ENCODE data around the gene SLC4A3. TPM values are rescaled to one million over a fixed set of nuclear protein-coding genes. Genes with fewer than 3 reads are reported as not detected.

SLC4A3 gene
- total RNA-seq, 4 donors from 2014 or later = 0.34 to 2.1 (median 0.90) TPM

- WGBS, 2 donors = 85 to 90% methylated on average over 2 of the region's 2 CpGs
- intact Hi-C loops (cut with DNase I; ENCODE audit: low total_unique reads) = no loop called here
- no peak overlapping the region for H3K4me3 ChIP-seq (ENCODE audit: low read depth, poor library complexity, severe bottlenecking)
- TF ChIP-seq POLR2A (IDR thresholded peaks at IDR 0.05) (no peak), CTCF (IDR thresholded peaks at IDR 0.05) (no peak)
- no peak for DNase-seq (ENCODE audit: low spot score in 2 of 2)
These were observed 34.3 kb upstream of the SLC4A3 start for GRCh38 chr2:219593154-219593553.

GRCh38 chr2:219595256-219595655, 32.2 kb upstream of the SLC4A3 start:
- no peak overlapping the region for H3K4me3 ChIP-seq (ENCODE audit: low read depth, poor library complexity, severe bottlenecking)
- DNase-seq (ENCODE audit: low spot score in 2 of 2) = no peak
- TF ChIP-seq CTCF (IDR thresholded peaks at IDR 0.05) = no peak
- TF ChIP-seq POLR2A (IDR thresholded peaks at IDR 0.05) = no peak
- intact Hi-C loops (cut with DNase I; ENCODE audit: low total_unique reads) = no loop called here
- WGBS, 2 donors = 38 to 43% methylated on average over 3 of the region's 3 CpGs

GRCh38 chr2:219596954-219597551, 30.4 kb upstream of the SLC4A3 start:
- peak overlapping the region; percentile 31 for H3K4me3 ChIP-seq (ENCODE audit: low read depth, poor library complexity, severe bottlenecking)
- no peak for TF ChIP-seq CTCF (IDR thresholded peaks at IDR 0.05)
- no peak for TF ChIP-seq POLR2A (IDR thresholded peaks at IDR 0.05)
- no peak for DNase-seq (ENCODE audit: low spot score in 2 of 2)
- intact Hi-C loops (cut with DNase I; ENCODE audit: low total_unique reads) = no loop called here
- whole genome bisulfite sequencing, 2 donors = 7 to 8% methylated on average over 19 of the region's 19 CpGs

GRCh38 chr2:219597552-219598307, 29.7 kb upstream of the SLC4A3 start, which contains the start of gene STK11IP:
TSS of gene STK11IP (plus strand) at chr2:219597857. CDS start at chr2:219598120, 263 bp downstream.
- WGBS, 2 donors = 0% methylated on average over 50 to 57 of the region's 57 CpGs
- TF ChIP-seq CTCF (IDR thresholded peaks at IDR 0.05) (no peak), POLR2A (IDR thresholded peaks at IDR 0.05) (no peak)

GRCh38 chr2:219598308-219599078, 28.9 kb upstream of the SLC4A3 start:
- H3K4me3 ChIP-seq (ENCODE audit: low read depth, poor library complexity, severe bottlenecking) = peak overlapping the region; percentile 31
- 24 to 27% methylated on average over 9 of the region's 9 CpGs for WGBS, 2 donors
- no peak for DNase-seq (ENCODE audit: low spot score in 2 of 2)
- no peak for TF ChIP-seq CTCF (IDR thresholded peaks at IDR 0.05)
- TF ChIP-seq POLR2A (IDR thresholded peaks at IDR 0.05) = no peak
- intact Hi-C loops (cut with DNase I; ENCODE audit: low total_unique reads) = no loop called here

More at GRCh38 chr2:219597552-219598307, 29.7 kb upstream of the SLC4A3 start, which contains the start of gene STK11IP:
- DNase-seq (ENCODE audit: low spot score in 2 of 2) = peak; percentile 97 to 99
- peak within 1 kb of the TSS; percentile 31 for H3K4me3 ChIP-seq (ENCODE audit: low read depth, poor library complexity, severe bottlenecking)
- intact Hi-C loops (cut with DNase I; ENCODE audit: low total_unique reads) = no loop called here

Data from lower leg skin (tissue), 4 donors.